ENCODE data around the gene CLEC2A. TPM values are rescaled to one million over a fixed set of nuclear protein-coding genes. Genes with fewer than 3 reads are reported as not detected.

The CLEC2A gene
- total and polyA plus RNA-seq, 9 of the 15 experiments (the other 6 are each of a cell fraction or from before 2014, with no cell fraction given) = not detected

DNA sequence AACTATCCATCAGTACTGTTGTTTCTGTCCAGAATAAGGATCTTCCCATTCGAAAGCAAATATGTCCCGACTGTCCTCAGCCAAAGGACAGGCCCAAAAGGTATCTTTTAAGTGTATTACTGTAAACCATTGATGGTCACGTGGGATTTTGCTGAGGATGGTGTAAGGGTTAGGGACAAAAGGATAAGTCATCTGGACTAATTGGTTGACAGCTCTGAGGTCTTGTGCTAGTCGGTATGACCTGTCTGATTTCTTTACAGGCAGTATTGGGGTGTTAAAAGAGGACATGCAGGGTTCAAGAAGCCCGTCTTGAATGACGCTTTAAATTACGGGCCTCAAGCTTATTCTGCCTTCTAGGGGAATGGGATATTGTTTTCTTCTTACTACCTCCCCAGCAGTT lies 24.4 kb downstream of the CLEC2A start:
- ChIA-PET POLR2A (interaction anchor here (0.6 to 1.3 kb wide), 2 partner anchors 13 to 41 kb away, joined by 3 read pairs; no protein-coding TSS in a partner anchor), CTCF (ENCODE audit: low intra/inter-chr PET ratio) (no interaction called here)
- no peaks in the 10 kb centered on the region for H3K27me3 ChIP-seq (ENCODE audit: control insufficient read depth in 2 of 2, insufficient read depth in 2 of 2, low read length in 2 of 2)
- no peak overlapping the region for H3K9ac ChIP-seq (ENCODE audit: insufficient read depth in 1 of 2, low read depth in 2 of 2, low read length in 2 of 2)
- ATAC-seq (no peak), FAIRE-seq (no peak), DNase-seq (ENCODE audit: extremely low read depth in 1 of 4, low spot score in 3 of 4) (no peak)
- 0 out of 2 replicates have a peak, but pooled peaks cover 3% of the 10 kb centered on the region for H3K9me3 ChIP-seq (replicated peaks; ENCODE audit: control insufficient read depth, insufficient read depth, low read depth, low read length)
- no peak overlapping the region for H3K4me3 ChIP-seq
- no TSS peak for BruUV-seq (replicated peaks)
- H3K9me1 ChIP-seq (ENCODE audit: control insufficient read depth, insufficient read depth, low read length) = no peaks in the 10 kb centered on the region
- H4K20me1 ChIP-seq (replicated peaks; ENCODE audit: control insufficient read depth, insufficient read depth, low read length) = no peaks in the 10 kb centered on the region
- no peak overlapping the region for H2AFZ ChIP-seq (ENCODE audit: low read depth, low read length)
- TF ChIP-seq, protein P1, sequence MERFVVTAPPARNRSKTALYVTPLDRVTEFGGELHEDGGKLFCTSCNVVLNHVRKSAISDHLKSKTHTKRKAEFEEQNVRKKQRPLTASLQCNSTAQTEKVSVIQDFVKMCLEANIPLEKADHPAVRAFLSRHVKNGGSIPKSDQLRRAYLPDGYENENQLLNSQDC (CRISPR knock-in tag; IDR thresholded peaks at IDR 0.05) = no peak
- TF ChIP-seq BCL6 (CRISPR knock-in tag; IDR thresholded peaks at IDR 0.05) (no peak), KLF6 (CRISPR knock-in tag; IDR thresholded peaks at IDR 0.05; ENCODE audit: borderline replicate concordance) (no peak), MYNN (IDR thresholded peaks at IDR 0.05) (no peak), MYNN (CRISPR knock-in tag; IDR thresholded peaks at IDR 0.05) (no peak), RBM15 (IDR thresholded peaks at IDR 0.05; ENCODE audit: insufficient read depth, low read length) (no peak)
- no peak overlapping the region for H3K4me2 ChIP-seq (ENCODE audit: insufficient read depth, low read length)
- no peaks in the 10 kb centered on the region for H3K36me3 ChIP-seq (ENCODE audit: control insufficient read depth, insufficient read depth, low read length)
- H3K27ac ChIP-seq (ENCODE audit: extremely low read depth, low read depth, low read length) = no peak overlapping the region
- intact Hi-C loops (cut with micrococcal nuclease) = loop anchor here (1.0 kb wide), 1 partner anchor 93 kb away; no protein-coding TSS in a partner anchor
- H3K4me1 ChIP-seq (replicated peaks in 1 of 2; ENCODE audit: control insufficient read depth in 2 of 2, insufficient read depth in 2 of 2, low read length in 2 of 2) = no peaks in the 10 kb centered on the region; a peak in 1 of 5 replicates
- in situ Hi-C loops (cut with MboI) = no loop called here
- H3K79me2 ChIP-seq (ENCODE audit: control insufficient read depth, insufficient read depth, low read length) = no peaks in the 10 kb centered on the region
- WGBS (ENCODE audit: insufficient coverage, low coverage, missing lambda C conversion rate) = 24% methylated on average over 7 of the region's 7 CpGs

DNA sequence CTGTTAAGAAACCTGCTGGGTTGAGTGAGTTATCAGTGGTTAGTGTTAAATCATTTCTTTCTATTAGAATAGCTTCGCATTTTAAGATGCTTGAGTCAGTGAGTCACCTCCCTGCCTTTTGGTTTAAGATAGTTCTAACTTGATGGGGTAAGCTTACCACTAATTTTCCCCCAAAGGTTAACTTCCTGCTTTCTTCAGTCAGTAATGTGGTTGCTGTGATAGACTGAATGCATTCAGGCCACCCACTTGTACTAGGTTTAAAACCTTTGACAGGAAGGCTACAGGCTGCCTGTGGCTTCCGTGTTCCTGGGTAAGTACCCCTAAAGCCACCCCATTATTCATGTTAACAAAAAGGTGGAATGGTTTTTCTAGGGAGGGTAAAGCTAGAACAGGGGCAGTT lies 25.3 kb downstream of the CLEC2A start:
- Histone ChIP-seq H3K9ac (ENCODE audit: insufficient read depth in 1 of 2, low read depth in 2 of 2, low read length in 2 of 2) (no peak overlapping the region), H3K79me2 (ENCODE audit: control insufficient read depth, insufficient read depth, low read length) (no peaks in the 10 kb centered on the region), H3K36me3 (ENCODE audit: control insufficient read depth, insufficient read depth, low read length) (no peaks in the 10 kb centered on the region), H3K4me3 (no peak overlapping the region), H3K27ac (ENCODE audit: extremely low read depth, low read depth, low read length) (no peak overlapping the region), H3K4me2 (ENCODE audit: insufficient read depth, low read length) (no peak overlapping the region), H2AFZ (ENCODE audit: low read depth, low read length) (no peak overlapping the region), H3K27me3 (ENCODE audit: control insufficient read depth in 2 of 2, insufficient read depth in 2 of 2, low read length in 2 of 2) (no peaks in the 10 kb centered on the region), H3K9me3 (replicated peaks; ENCODE audit: control insufficient read depth, insufficient read depth, low read depth, low read length) (0 out of 2 replicates have a peak, but pooled peaks cover 4% of the 10 kb centered on the region), H3K9me1 (ENCODE audit: control insufficient read depth, insufficient read depth, low read length) (no peaks in the 10 kb centered on the region), H3K4me1 (replicated peaks in 1 of 2; ENCODE audit: control insufficient read depth in 2 of 2, insufficient read depth in 2 of 2, low read length in 2 of 2) (no peaks in the 10 kb centered on the region; a peak in 1 of 5 replicates), H4K20me1 (replicated peaks; ENCODE audit: control insufficient read depth, insufficient read depth, low read length) (no peaks in the 10 kb centered on the region)
- no TSS peak for BruUV-seq (replicated peaks)
- in situ Hi-C loops (cut with MboI) (no loop called here), intact Hi-C loops (cut with micrococcal nuclease) (no loop called here)
- no peak for FAIRE-seq
- ChIA-PET POLR2A (interaction anchor here (0.7 to 1.3 kb wide), 2 partner anchors 12 to 34 kb away, joined by 3 to 4 read pairs; no protein-coding TSS in a partner anchor), CTCF (ENCODE audit: low intra/inter-chr PET ratio) (no interaction called here)
- 12% methylated on average over 2 of the region's 2 CpGs for WGBS (ENCODE audit: insufficient coverage, low coverage, missing lambda C conversion rate)
- ATAC-seq = no peak
- no peak for DNase-seq (ENCODE audit: extremely low read depth in 1 of 4, low spot score in 3 of 4)
- TF ChIP-seq, protein P2, sequence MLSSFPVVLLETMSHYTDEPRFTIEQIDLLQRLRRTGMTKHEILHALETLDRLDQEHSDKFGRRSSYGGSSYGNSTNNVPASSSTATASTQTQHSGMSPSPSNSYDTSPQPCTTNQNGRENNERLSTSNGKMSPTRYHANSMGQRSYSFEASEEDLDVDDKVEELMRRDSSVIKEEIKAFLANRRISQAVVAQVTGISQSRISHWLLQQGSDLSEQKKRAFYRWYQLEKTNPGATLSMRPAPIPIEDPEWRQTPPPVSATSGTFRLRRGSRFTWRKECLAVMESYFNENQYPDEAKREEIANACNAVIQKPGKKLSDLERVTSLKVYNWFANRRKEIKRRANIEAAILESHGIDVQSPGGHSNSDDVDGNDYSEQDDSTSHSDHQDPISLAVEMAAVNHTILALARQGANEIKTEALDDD (IDR thresholded peaks at IDR 0.05) = peak; percentile 13; the same call in 1 of the 2 replicates
- TF ChIP-seq HMG20B (CRISPR knock-in tag; IDR thresholded peaks at IDR 0.05) = no peak
- TF ChIP-seq, protein P3, sequence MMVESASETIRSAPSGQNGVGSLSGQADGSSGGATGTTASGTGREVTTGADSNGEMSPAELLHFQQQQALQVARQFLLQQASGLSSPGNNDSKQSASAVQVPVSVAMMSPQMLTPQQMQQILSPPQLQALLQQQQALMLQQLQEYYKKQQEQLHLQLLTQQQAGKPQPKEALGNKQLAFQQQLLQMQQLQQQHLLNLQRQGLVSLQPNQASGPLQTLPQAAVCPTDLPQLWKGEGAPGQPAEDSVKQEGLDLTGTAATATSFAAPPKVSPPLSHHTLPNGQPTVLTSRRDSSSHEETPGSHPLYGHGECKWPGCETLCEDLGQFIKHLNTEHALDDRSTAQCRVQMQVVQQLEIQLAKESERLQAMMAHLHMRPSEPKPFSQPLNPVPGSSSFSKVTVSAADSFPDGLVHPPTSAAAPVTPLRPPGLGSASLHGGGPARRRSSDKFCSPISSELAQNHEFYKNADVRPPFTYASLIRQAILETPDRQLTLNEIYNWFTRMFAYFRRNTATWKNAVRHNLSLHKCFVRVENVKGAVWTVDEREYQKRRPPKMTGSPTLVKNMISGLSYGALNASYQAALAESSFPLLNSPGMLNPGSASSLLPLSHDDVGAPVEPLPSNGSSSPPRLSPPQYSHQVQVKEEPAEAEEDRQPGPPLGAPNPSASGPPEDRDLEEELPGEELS (CRISPR knock-in tag; IDR thresholded peaks at IDR 0.05; ENCODE audit: borderline replicate concordance) = no peak
- TF ChIP-seq, protein P4, sequence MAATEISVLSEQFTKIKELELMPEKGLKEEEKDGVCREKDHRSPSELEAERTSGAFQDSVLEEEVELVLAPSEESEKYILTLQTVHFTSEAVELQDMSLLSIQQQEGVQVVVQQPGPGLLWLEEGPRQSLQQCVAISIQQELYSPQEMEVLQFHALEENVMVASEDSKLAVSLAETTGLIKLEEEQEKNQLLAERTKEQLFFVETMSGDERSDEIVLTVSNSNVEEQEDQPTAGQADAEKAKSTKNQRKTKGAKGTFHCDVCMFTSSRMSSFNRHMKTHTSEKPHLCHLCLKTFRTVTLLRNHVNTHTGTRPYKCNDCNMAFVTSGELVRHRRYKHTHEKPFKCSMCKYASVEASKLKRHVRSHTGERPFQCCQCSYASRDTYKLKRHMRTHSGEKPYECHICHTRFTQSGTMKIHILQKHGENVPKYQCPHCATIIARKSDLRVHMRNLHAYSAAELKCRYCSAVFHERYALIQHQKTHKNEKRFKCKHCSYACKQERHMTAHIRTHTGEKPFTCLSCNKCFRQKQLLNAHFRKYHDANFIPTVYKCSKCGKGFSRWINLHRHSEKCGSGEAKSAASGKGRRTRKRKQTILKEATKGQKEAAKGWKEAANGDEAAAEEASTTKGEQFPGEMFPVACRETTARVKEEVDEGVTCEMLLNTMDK (IDR thresholded peaks at IDR 0.05; ENCODE audit: borderline replicate concordance, insufficient read depth, low read depth, low read length, poor library complexity, severe bottlenecking) = no peak
